ENCODE data around the gene ZNF584. TPM values are rescaled to one million over a fixed set of nuclear protein-coding genes. Genes with fewer than 3 reads are reported as not detected.
"Not testable (repeated sequence)": the region's sequence is repeated elsewhere in the genome, so short reads cannot be mapped to it uniquely, and the experiment has no call there.

The ZNF584 gene
- total RNA-seq, 1 experiment from 2014 or later: 4.9 TPM

DNA sequence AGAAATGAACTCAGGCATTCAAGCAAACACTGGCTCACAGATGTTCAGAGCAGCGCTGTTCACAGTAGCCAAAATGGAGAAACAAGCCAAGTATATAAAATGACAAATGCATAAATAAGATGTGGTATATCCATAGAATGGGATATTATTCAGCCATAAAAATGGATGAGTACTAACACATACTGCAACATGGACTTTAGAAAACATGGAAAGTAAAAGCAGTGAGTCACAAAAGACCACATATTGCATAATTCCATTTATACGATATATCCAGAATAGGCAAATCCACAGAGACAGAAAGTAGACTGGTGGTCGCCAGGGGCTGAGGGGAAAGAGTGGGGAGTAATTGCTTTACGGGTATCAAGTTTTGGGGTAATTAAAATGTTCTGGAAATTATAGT, 34.2 kb upstream of the ZNF584 start:
- peaks cover 4% of the 10 kb centered on the region for H3K36me3 Mint-ChIP-seq (ENCODE audit: insufficient read depth, unreplicated experiment)
- no peaks in the 10 kb centered on the region for H3K4me1 ChIP-seq
- CTCF ChIA-PET: interaction anchor here (1.8 kb wide), 1 partner anchor 12 kb away, joined by 4 read pairs; the partner anchor contains the start of gene ZNF497
- H3K4me1 Mint-ChIP-seq (ENCODE audit: low read depth, unreplicated experiment): no peaks in the 10 kb centered on the region
- intact Hi-C loops (cut with micrococcal nuclease; ENCODE audit: unreplicated experiment): no loop called here
- no peak for DNase-seq
- TF ChIP-seq, protein P1, sequence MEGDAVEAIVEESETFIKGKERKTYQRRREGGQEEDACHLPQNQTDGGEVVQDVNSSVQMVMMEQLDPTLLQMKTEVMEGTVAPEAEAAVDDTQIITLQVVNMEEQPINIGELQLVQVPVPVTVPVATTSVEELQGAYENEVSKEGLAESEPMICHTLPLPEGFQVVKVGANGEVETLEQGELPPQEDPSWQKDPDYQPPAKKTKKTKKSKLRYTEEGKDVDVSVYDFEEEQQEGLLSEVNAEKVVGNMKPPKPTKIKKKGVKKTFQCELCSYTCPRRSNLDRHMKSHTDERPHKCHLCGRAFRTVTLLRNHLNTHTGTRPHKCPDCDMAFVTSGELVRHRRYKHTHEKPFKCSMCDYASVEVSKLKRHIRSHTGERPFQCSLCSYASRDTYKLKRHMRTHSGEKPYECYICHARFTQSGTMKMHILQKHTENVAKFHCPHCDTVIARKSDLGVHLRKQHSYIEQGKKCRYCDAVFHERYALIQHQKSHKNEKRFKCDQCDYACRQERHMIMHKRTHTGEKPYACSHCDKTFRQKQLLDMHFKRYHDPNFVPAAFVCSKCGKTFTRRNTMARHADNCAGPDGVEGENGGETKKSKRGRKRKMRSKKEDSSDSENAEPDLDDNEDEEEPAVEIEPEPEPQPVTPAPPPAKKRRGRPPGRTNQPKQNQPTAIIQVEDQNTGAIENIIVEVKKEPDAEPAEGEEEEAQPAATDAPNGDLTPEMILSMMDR (IDR thresholded peaks at IDR 0.05; ENCODE audit: insufficient read depth in 1 of 2, low read depth in 1 of 2, low read length in 1 of 2, severe bottlenecking in 1 of 2, unreplicated experiment in 1 of 2): no peak
- no peaks in the 10 kb centered on the region for H3K27me3 ChIP-seq (replicated peaks; ENCODE audit: control insufficient read depth, insufficient read depth, low read length)
- no peaks in the 10 kb centered on the region for H3K27me3 Mint-ChIP-seq (ENCODE audit: insufficient read depth, unreplicated experiment)
- no peaks in the 10 kb centered on the region for H3K9me3 ChIP-seq
- H3K9me3 Mint-ChIP-seq (ENCODE audit: unreplicated experiment): no peaks in the 10 kb centered on the region
- no peak overlapping the region for H3K27ac Mint-ChIP-seq (ENCODE audit: unreplicated experiment)
- no peaks in the 10 kb centered on the region for H3K36me3 ChIP-seq (ENCODE audit: control insufficient read depth, insufficient read depth, low read length)
- BruUV-seq (replicated peaks): no TSS peak
- no peak overlapping the region for H3K4me3 Mint-ChIP-seq (ENCODE audit: unreplicated experiment)
- POLR2A ChIA-PET: no interaction called here
- no peak overlapping the region for H3K4me3 ChIP-seq (ENCODE audit: low read depth, low read length)

DNA sequence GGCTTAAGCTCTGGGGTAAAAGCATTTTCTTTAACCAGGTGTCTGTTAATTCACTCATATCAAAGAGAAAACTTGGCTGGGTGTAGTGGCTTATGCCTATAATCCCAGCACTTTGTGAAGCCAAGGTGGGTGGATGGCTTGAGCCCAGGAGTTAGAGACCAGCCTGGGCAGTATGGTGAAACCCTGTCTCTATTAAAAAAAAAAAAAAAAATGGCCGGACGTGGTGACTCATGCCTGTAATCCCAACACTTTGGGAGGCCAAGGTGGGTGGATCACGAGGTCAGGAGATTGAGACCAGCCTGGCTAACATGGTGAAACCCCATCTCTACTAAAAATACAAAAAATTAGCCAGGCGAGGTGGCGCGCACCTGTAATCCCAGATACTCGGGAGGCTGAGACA, 31.7 kb upstream of the ZNF584 start:
- H3K4me3 Mint-ChIP-seq (ENCODE audit: unreplicated experiment); H3K27me3 ChIP-seq (replicated peaks; ENCODE audit: control insufficient read depth, insufficient read depth, low read length); H3K9me3 ChIP-seq; H3K27me3 Mint-ChIP-seq (ENCODE audit: insufficient read depth, unreplicated experiment); BruUV-seq (replicated peaks); H3K27ac Mint-ChIP-seq (ENCODE audit: unreplicated experiment); H3K36me3 ChIP-seq (ENCODE audit: control insufficient read depth, insufficient read depth, low read length); POLR2A ChIA-PET; DNase-seq; H3K9me3 Mint-ChIP-seq (ENCODE audit: unreplicated experiment); H3K4me1 Mint-ChIP-seq (ENCODE audit: low read depth, unreplicated experiment); H3K4me3 ChIP-seq (ENCODE audit: low read depth, low read length); CTCF ChIA-PET; H3K4me1 ChIP-seq; intact Hi-C loops (cut with micrococcal nuclease; ENCODE audit: unreplicated experiment): not testable (repeated sequence)
- peaks cover 14% of the 10 kb centered on the region for H3K36me3 Mint-ChIP-seq (ENCODE audit: insufficient read depth, unreplicated experiment)

DNA sequence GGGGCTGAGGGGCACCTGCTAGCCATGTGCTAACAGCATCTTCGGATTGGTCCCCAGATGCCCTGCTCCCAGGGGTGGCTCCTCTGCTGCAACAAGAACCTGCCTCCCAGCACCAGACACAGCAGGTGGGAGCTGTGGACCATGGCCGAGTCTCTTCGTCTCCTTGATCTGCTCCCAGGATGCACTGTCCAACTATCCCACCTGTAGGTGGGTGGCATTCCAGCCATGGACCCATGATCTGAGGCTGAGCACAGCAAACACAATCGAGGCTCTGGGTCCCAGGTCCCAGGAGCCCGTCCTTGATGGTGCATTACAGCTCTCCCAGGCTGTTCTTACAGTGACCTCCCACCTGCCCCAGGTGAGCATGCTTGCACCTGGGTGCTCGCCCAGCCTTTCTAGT, 29.2 kb upstream of the ZNF584 start:
- H3K9me3 Mint-ChIP-seq (ENCODE audit: unreplicated experiment): no peaks in the 10 kb centered on the region
- Histone ChIP-seq H3K4me3 (ENCODE audit: low read depth, low read length) (peak overlapping the region; percentile 68; the same call in 1 of the 2 replicates), H3K9me3 (no peaks in the 10 kb centered on the region), H3K36me3 (ENCODE audit: control insufficient read depth, insufficient read depth, low read length) (no peaks in the 10 kb centered on the region; the same call in 1 of the 2 replicates), H3K27me3 (replicated peaks; ENCODE audit: control insufficient read depth, insufficient read depth, low read length) (no peaks in the 10 kb centered on the region), H3K4me1 (peaks cover 10% of the 10 kb centered on the region)
- no TSS peak for BruUV-seq (replicated peaks)
- no peak for DNase-seq
- ChIA-PET POLR2A (interaction anchor here (1.1 kb wide), 1 partner anchor 29 kb away, joined by 3 read pairs; the partner anchor contains the start of gene ZNF584), CTCF (interaction anchor here (1.1 kb wide), 1 partner anchor 17 kb away, joined by 3 read pairs; the partner anchor contains the start of gene ZNF497)
- H3K27ac Mint-ChIP-seq (ENCODE audit: unreplicated experiment): no peak overlapping the region
- intact Hi-C loops (cut with micrococcal nuclease; ENCODE audit: unreplicated experiment): no loop called here
- TF ChIP-seq, protein P1 (IDR thresholded peaks at IDR 0.05; ENCODE audit: insufficient read depth in 1 of 2, low read depth in 1 of 2, low read length in 1 of 2, severe bottlenecking in 1 of 2, unreplicated experiment in 1 of 2): no peak
- no peaks in the 10 kb centered on the region for H3K27me3 Mint-ChIP-seq (ENCODE audit: insufficient read depth, unreplicated experiment)
- H3K4me3 Mint-ChIP-seq (ENCODE audit: unreplicated experiment): peak overlapping the region; percentile 87
- peaks cover 14% of the 10 kb centered on the region for H3K36me3 Mint-ChIP-seq (ENCODE audit: insufficient read depth, unreplicated experiment)
- peaks cover 5% of the 10 kb centered on the region for H3K4me1 Mint-ChIP-seq (ENCODE audit: low read depth, unreplicated experiment)
